Natural killer cell (primary cell): ENCODE data around the gene MLKL. TPM values are rescaled to one million over a fixed set of nuclear protein-coding genes. Genes with fewer than 3 reads are reported as not detected.

Source experiments
- ATAC-seq, 3 donors: fragments of 150-1000 bp in 2 of 3; fragments of 200-7000 bp in 1 of 3; cut with Tn5 transposase; 1 replicate in 1 of 3; 2 replicates in 2 of 3; pipeline ENCODE4 v1.10.0; 2021; ENCODE audit warnings: mild to moderate bottlenecking in 2 of 3, moderate library complexity in 2 of 3
- DNase-seq, 2 donors: peaks; one replicate each; pipeline versions ENCODE4 v3.0.0 to v3.0.0-alpha.2; 2013 to 2021; ENCODE audit warnings: mixed read lengths in 1 of 2
- H3K27ac ChIP-seq: one replicate; pipeline ENCODE4 v1.5.1; 2013; ENCODE audit warnings: mild to moderate bottlenecking, low read length
- H3K27me3 ChIP-seq: one replicate; pipeline ENCODE4 v1.6.1; 2013; ENCODE audit warnings: low read length; ENCODE audit not compliant: control insufficient read depth, insufficient read depth
- H3K36me3 ChIP-seq: one replicate; pipeline ENCODE4 v1.6.1; 2013; ENCODE audit warnings: low read length; ENCODE audit not compliant: control insufficient read depth, insufficient read depth
- H3K4me1 ChIP-seq: one replicate; pipeline ENCODE4 v1.6.1; 2013; ENCODE audit warnings: low read length; ENCODE audit not compliant: control insufficient read depth, insufficient read depth
- H3K4me3 ChIP-seq: one replicate; pipeline ENCODE4 v1.5.1; 2013; ENCODE audit warnings: low read length
- H3K9me3 ChIP-seq: one replicate; pipeline ENCODE4 v1.6.1; 2013; ENCODE audit warnings: low read length; ENCODE audit not compliant: control insufficient read depth, insufficient read depth
- H3K27ac Mint-ChIP-seq, 2 donors: one replicate each; pipeline ENCODE4 v1.8.0; 2022; ENCODE audit warnings: mild to moderate bottlenecking in 2 of 2, mixed read lengths in 2 of 2, moderate library complexity in 1 of 2
- H3K27me3 Mint-ChIP-seq, 2 donors: one replicate each; pipeline ENCODE4 v1.8.0; 2022; ENCODE audit warnings: low read depth in 2 of 2, mixed read lengths in 2 of 2
- H3K36me3 Mint-ChIP-seq: one replicate; pipeline ENCODE4 v1.8.0; 2022; ENCODE audit warnings: mixed read lengths
- H3K4me1 Mint-ChIP-seq, 2 donors: one replicate each; pipeline ENCODE4 v1.8.0; 2022; ENCODE audit warnings: mixed read lengths in 2 of 2
- H3K4me3 Mint-ChIP-seq: one replicate; pipeline ENCODE4 v1.8.0; 2022; ENCODE audit warnings: mild to moderate bottlenecking, moderate library complexity, mixed read lengths
- H3K9me3 Mint-ChIP-seq, 2 donors: one replicate each; pipeline ENCODE4 v1.8.0; 2022; ENCODE audit warnings: mixed read lengths in 2 of 2
- WGBS: methylation state at CpG from one replicate; pipeline ENCODE4 v1.1.7; 2013; ENCODE audit warnings: missing lambda C conversion rate; ENCODE audit not compliant: insufficient coverage; 5-methylcytosine and 5-hydroxymethylcytosine counted together
- intact Hi-C: fragments of 100-400 bp; cut with micrococcal nuclease; formaldehyde crosslinking; loops from one replicate; pipeline ENCODE4 v1.14.2; 2022
- total RNA-seq, 4 donors: library from RNA; stranded (reverse); fragments of 120-200 nt in 1 of 4; gene quantifications; one replicate each; pipeline versions ENCODE4 v1.2.3 to v1.2.4, GENCODE V29; 2013 to 2022
- TF ChIP-seq, protein P1 (sequence below): fragments of 200-600 bp; IDR thresholded peaks from one replicate; pipeline ENCODE4 v1.8.0; 2022; ENCODE audit warnings: antibody characterized with exemption

The MLKL gene
- total RNA-seq, 3 donors from 2014 or later (not counting 1 experiment from before 2014, with no cell fraction given), result 39.8 to 57.5 (median 52.1) TPM

DNA sequence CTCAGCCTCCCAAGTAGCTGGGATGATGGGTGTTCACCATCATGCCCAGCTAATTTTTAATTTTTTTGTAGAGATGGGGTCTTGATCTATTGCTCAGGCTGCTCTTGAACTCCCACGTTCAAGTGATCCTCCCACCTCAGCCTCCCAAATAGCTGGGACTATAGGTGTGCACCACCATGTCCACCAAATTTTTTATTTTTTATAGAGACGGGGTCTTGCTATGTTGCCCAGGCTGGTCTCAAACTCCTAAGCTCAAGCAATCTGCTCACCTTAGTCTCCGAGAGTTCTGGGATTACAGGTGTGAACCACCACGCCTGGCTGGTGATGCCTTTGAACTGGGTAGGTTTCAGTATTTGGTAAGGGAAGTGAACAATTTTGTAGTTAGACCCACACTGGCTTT is 43.9 kb upstream of the MLKL start:
- intact Hi-C loops, result no loop called here
- DNase-seq (no peak), ATAC-seq (no peak)
- Histone ChIP-seq H3K9me3 (no peaks in the 10 kb centered on the region), H3K27ac (no peak overlapping the region), H3K4me3 (no peak overlapping the region), H3K36me3 (no peaks in the 10 kb centered on the region), H3K27me3 (no peaks in the 10 kb centered on the region), H3K4me1 (no peaks in the 10 kb centered on the region)
- no peak overlapping the region for H3K4me3 Mint-ChIP-seq
- H3K36me3 Mint-ChIP-seq, result no peaks in the 10 kb centered on the region
- WGBS, result 83% methylated on average over 4 of the region's 4 CpGs
- no peak overlapping the region for H3K27ac Mint-ChIP-seq
- no peaks in the 10 kb centered on the region for H3K27me3 Mint-ChIP-seq
- H3K4me1 Mint-ChIP-seq, result no peaks in the 10 kb centered on the region
- TF ChIP-seq, protein P1, sequence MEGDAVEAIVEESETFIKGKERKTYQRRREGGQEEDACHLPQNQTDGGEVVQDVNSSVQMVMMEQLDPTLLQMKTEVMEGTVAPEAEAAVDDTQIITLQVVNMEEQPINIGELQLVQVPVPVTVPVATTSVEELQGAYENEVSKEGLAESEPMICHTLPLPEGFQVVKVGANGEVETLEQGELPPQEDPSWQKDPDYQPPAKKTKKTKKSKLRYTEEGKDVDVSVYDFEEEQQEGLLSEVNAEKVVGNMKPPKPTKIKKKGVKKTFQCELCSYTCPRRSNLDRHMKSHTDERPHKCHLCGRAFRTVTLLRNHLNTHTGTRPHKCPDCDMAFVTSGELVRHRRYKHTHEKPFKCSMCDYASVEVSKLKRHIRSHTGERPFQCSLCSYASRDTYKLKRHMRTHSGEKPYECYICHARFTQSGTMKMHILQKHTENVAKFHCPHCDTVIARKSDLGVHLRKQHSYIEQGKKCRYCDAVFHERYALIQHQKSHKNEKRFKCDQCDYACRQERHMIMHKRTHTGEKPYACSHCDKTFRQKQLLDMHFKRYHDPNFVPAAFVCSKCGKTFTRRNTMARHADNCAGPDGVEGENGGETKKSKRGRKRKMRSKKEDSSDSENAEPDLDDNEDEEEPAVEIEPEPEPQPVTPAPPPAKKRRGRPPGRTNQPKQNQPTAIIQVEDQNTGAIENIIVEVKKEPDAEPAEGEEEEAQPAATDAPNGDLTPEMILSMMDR, result no peak
- H3K9me3 Mint-ChIP-seq, result no peaks in the 10 kb centered on the region

DNA sequence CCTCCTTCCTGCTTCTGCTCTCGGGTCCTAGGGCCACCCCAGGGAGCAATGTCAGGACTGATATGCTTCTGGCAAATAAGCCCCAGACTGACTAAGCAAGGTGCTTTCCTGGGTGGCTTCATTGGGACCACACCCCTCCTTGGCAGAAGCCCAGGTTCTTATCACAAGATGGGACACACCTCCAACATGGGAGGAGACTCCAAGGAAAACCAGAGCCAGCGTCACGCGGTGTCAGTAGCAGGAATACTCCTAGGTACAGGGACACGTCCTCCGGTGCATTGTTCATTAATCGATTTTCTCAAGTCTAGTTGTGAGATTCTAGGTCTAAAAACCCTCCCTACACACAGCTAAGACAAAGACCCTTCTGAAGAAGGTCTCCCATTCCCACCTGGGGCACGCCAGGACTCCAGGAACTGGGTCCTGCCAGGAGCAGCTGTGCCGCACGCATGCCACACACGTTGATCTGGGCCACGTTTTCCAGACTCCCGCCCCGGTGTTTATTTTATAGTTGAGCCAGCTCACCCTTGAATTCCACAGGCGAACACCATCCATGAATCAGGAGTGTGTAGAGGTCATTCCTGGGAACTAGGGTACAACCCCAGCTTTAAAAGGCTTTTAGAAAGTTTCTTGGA is 43.1 kb upstream of the MLKL start:
- Histone ChIP-seq H3K4me1 (no peaks in the 10 kb centered on the region), H3K9me3 (no peaks in the 10 kb centered on the region), H3K27ac (no peak overlapping the region), H3K4me3 (no peak overlapping the region), H3K36me3 (no peaks in the 10 kb centered on the region), H3K27me3 (no peaks in the 10 kb centered on the region)
- ATAC-seq (no peak), DNase-seq (no peak)
- Mint-ChIP-seq H3K9me3 (no peaks in the 10 kb centered on the region), H3K27ac (no peak overlapping the region), H3K36me3 (no peaks in the 10 kb centered on the region), H3K4me1 (no peaks in the 10 kb centered on the region), H3K4me3 (no peak overlapping the region), H3K27me3 (no peaks in the 10 kb centered on the region)
- intact Hi-C loops, result no loop called here
- TF ChIP-seq, protein P1, result no peak
- 92% methylated on average over 15 of the region's 15 CpGs for WGBS

DNA sequence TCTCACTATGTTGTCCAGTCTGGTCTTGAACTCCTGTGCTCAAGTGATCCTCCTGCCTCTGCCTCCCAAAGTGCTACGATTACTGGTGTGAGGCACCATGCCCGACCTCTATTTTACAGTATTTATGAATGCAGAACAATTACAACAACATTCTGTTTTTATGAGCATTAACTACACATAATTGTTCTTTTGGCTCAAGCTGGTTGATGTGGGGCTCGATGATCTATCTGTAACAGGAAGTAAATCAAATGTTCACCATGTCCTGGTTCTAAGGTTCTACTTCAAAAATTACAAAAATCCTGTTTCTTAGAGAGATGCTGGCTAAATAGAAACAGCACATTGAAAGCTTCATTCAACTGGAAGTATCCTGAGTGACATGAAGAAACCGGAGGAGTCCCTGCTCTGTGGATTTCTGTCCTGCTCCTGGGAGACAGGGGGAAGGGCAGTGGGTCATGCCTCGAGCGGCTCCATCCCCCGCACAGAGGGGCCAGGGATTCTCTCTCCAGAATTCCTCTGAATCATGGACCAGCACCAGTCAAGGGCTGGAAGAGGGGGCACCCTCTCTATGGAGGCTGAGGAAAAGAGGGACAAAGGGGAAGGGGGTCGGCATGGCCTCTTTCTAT is 42.5 kb upstream of the MLKL start:
- Mint-ChIP-seq H3K4me3 (no peak overlapping the region), H3K4me1 (no peaks in the 10 kb centered on the region), H3K27me3 (no peaks in the 10 kb centered on the region), H3K27ac (no peak overlapping the region), H3K9me3 (no peaks in the 10 kb centered on the region), H3K36me3 (no peaks in the 10 kb centered on the region)
- H3K4me3 ChIP-seq, result no peak overlapping the region
- no peak overlapping the region for H3K27ac ChIP-seq
- TF ChIP-seq, protein P1, result no peak
- DNase-seq (no peak), ATAC-seq (no peak)
- WGBS, result 88% methylated on average over 8 of the region's 8 CpGs
- H3K27me3 ChIP-seq, result no peaks in the 10 kb centered on the region
- intact Hi-C loops, result no loop called here
- no peaks in the 10 kb centered on the region for H3K4me1 ChIP-seq
- H3K36me3 ChIP-seq, result no peaks in the 10 kb centered on the region
- no peaks in the 10 kb centered on the region for H3K9me3 ChIP-seq

DNA sequence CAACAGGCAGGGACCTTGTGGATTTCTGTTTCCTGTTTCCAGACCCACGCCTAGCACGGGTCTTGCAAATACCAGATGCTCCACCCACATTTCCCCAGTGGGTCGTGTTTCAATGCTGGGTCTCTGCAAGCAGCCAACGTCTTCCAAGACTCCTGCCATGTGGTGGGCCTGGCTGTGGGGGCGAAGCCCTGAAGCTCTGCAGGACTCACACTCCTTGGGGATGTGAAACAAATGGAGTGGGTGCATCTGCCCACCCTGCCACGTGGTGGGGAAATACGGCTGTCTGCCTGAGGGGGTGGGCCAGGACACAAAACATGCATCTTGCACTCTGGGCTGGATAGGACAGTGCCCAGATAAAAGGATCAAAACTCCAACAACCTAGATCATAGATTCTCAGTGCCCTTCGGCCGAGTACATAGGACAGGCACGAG is 41.4 kb upstream of the MLKL start:
- no peaks in the 10 kb centered on the region for H3K27me3 ChIP-seq
- DNase-seq (no peak), ATAC-seq (no peak)
- 54% methylated on average over 10 of the region's 10 CpGs for WGBS
- Mint-ChIP-seq H3K36me3 (no peaks in the 10 kb centered on the region), H3K9me3 (no peaks in the 10 kb centered on the region), H3K4me3 (no peak overlapping the region), H3K27ac (no peak overlapping the region), H3K27me3 (no peaks in the 10 kb centered on the region), H3K4me1 (no peaks in the 10 kb centered on the region)
- TF ChIP-seq, protein P1, result no peak
- H3K27ac ChIP-seq, result no peak overlapping the region
- H3K4me1 ChIP-seq, result no peaks in the 10 kb centered on the region
- no peak overlapping the region for H3K4me3 ChIP-seq
- no peaks in the 10 kb centered on the region for H3K36me3 ChIP-seq
- no peaks in the 10 kb centered on the region for H3K9me3 ChIP-seq
- intact Hi-C loops, result no loop called here
